SK-N-SH treated with all-trans-retinoic acid at 6 μM for 48 hours (cell line): ENCODE data around the gene DEAF1.

Source experiments
- SNAI2 ChIP-seq: fragments of 250-450 bp; sonication (Bioruptor Pico); IDR thresholded peaks from 2 replicates; pipeline ENCODE4 v1.5.0; 2020; ENCODE audit warnings: mild to moderate bottlenecking, moderate library complexity
- ZC3H10 ChIP-seq: fragments of 250-450 bp; sonication (Bioruptor Pico); IDR thresholded peaks from 2 replicates; pipeline ENCODE4 v1.5.1; 2021; ENCODE audit warnings: mild to moderate bottlenecking, moderate library complexity

DNA sequence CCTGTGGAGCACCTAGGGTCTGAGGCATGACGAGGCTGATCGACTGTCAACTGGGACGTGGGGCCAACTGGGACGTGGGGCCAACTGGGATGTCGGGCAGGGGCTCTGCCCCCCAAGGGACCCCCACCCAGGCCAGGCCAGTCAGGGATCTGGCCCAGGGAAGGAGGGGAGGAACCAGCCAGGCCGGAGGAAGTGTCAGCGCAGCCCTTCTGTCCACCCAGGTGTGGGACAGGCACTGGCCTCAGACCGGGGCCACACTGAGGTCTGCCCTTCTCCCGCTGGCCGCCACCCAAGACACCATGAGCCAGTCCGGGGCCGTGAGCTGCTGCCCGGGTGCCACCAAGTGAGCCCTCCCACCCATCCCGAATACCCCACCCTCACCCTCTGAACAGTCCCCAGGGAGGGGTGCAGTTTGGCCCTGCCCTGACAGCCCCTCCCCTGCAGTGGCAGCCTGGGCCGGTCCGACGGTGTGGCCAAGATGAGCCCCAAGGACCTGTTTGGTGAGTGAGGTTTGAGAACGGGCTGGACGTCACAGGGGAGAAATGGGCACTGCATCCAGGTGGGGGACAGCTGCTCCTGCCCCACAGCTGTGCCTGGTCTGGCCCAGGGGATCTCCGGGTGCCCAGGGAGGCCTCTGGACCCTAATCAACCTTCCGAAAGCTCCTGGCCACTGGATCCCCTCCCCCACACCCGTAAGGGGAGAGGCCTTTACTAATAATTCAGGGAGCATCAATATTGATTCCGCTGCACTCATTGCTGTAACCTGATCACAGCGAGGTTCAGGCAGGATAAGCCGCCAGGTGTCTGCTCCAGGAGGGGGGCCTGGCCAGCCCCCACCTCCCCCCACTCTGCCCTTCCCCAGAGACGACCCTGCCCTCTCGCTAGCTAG, 14.3 kb upstream of the DEAF1 start:
- TF ChIP-seq ZC3H10 (CRISPR knock-in tag) (no peak), SNAI2 (CRISPR knock-in tag) (no peak)
